Measurements from ENCODE around the gene CHPF2. TPM values are rescaled to one million over a fixed set of nuclear protein-coding genes. Genes with fewer than 3 reads are reported as not detected.

CHPF2 gene
- total and polyA plus RNA-seq, 2 of the 13 experiments (the other 11 are each of a cell fraction or from before 2014, with no cell fraction given) = 15.4 to 21.5 TPM

DNA sequence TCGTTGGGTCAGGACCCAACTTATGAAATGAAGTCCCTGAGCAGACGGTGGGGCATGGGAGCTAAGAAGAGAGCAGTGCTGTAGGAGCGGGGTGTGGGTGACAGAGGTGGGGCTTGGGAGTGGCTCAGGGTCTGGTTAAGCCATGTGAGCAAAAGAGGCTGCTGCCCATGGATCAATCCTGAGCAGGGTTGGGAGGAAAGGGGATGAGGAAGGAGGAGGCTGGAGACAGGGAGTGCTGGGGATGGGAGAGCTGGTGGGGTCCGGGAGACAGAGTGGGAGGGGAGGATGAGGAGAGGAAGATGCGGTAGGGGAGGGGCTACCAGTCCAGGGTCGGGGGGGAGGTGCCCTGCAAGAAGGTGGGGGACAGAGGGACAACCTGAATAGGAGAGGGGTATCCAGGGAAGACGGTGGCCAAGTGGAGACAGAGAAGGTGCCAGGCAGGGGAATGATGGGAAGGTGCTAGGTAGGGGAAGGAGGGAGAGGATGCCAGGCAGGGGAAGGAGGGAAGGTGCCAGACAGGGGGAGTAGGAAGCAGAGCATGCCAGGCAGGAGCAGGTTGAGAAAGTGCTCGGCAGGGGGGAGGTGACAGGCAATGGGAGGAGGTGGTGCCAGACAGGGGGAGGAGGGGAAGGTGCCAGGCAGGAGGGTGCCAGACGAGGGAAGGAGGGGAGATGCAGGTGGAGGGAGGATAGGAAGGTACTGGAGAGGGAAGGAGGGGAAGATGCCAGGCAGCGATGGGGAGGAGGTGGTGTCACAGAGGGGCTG is 43.7 kb downstream of the CHPF2 start:
- Histone ChIP-seq H3K4me1 (ENCODE audit: insufficient read depth, low read length) (peaks cover 18% of the 10 kb centered on the region), H3K27me3 (ENCODE audit: control insufficient read depth in 1 of 2, insufficient read depth in 2 of 2, low read length in 2 of 2) (peaks cover 5 to 70% of the 10 kb centered on the region in 2 experiments), H3K9me3 (ENCODE audit: low read length) (no peaks in the 10 kb centered on the region), H3K27ac (ENCODE audit: extremely low read length, insufficient read depth, low read length) (no peak overlapping the region), H2AFZ (ENCODE audit: low read length) (no peak overlapping the region), H3K4me2 (ENCODE audit: low read depth, low read length) (no peak overlapping the region), H3K4me3 (replicated peaks in 1 of 3; ENCODE audit: insufficient read depth in 1 of 3, low read depth in 2 of 3, low read length in 3 of 3) (no peak overlapping the region), H4K20me1 (ENCODE audit: insufficient read depth, low read length) (no peaks in the 10 kb centered on the region), H3K36me3 (replicated peaks in 1 of 2; ENCODE audit: control insufficient read depth in 1 of 2, insufficient read depth in 2 of 2, low read length in 2 of 2) (no peaks in the 10 kb centered on the region), H3K79me2 (ENCODE audit: insufficient read depth, low read length) (no peaks in the 10 kb centered on the region), H3K9ac (ENCODE audit: insufficient read depth, low read depth, low read length) (no peak overlapping the region)
- WGBS (ENCODE audit: low lambda C conversion rate) = 9% methylated on average over 10 of the region's 10 CpGs
- POLR2A ChIA-PET = no interaction called here
- in situ Hi-C loops (cut with HindIII; ENCODE audit: extremely low pct_ligation_motif_present, low pct_unique_long_range_greater_than_20kb) = no loop called here
- DNase-seq (ENCODE audit: low spot score) (no peak), ATAC-seq (no peak), FAIRE-seq (no peak)
- intact Hi-C loops (cut with micrococcal nuclease; ENCODE audit: unreplicated experiment) = no loop called here
- CTCF ChIA-PET (ENCODE audit: low intra/inter-chr PET ratio, low total read pairs) = no interaction called here
- BruUV-seq (replicated peaks) = no TSS peak
- TF ChIP-seq, protein P1, sequence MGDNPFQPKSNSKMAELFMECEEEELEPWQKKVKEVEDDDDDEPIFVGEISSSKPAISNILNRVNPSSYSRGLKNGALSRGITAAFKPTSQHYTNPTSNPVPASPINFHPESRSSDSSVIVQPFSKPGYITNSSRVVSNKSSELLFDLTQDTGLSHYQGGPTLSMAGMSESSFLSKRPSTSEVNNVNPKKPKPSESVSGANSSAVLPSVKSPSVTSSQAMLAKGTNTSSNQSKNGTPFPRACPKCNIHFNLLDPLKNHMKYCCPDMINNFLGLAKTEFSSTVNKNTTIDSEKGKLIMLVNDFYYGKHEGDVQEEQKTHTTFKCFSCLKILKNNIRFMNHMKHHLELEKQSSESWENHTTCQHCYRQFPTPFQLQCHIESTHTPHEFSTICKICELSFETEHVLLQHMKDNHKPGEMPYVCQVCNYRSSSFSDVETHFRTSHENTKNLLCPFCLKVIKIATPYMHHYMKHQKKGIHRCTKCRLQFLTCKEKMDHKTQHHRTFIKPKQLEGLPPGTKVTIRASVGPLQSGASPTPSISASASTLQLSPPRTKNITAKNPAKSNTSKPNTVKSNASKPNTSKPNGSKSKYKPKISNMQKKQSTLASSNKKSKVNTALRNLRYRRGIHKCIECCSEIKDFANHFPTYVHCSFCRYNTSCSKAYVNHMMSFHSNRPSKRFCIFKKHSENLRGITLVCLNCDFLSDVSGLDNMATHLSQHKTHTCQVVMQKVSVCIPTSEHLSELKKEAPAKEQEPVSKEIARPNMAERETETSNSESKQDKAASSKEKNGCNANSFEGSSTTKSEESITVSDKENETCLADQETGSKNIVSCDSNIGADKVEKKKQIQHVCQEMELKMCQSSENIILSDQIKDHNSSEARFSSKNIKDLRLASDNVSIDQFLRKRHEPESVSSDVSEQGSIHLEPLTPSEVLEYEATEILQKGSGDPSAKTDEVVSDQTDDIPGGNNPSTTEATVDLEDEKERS (CRISPR knock-in tag; IDR thresholded peaks at IDR 0.05) = no peak
- TF ChIP-seq MAFK (conservative IDR thresholded peaks at IDR 0.05 in 1 of 2, IDR thresholded peaks at IDR 0.05 in 1 of 2; ENCODE audit: low read length in 2 of 2) (no peak), ZNF431 (CRISPR knock-in tag; IDR thresholded peaks at IDR 0.05; ENCODE audit: borderline replicate concordance, low read depth) (no peak), KDM5B (CRISPR knock-in tag; IDR thresholded peaks at IDR 0.05; ENCODE audit: borderline replicate concordance) (no peak), ZNF30 (CRISPR knock-in tag; IDR thresholded peaks at IDR 0.05) (no peak), ZNF891 (CRISPR knock-in tag; IDR thresholded peaks at IDR 0.05) (no peak), ZFP82 (CRISPR knock-in tag; IDR thresholded peaks at IDR 0.05; ENCODE audit: borderline replicate concordance) (no peak), ZEB1 (IDR thresholded peaks at IDR 0.05; ENCODE audit: insufficient replicate concordance, low read depth) (no peak)
- TF ChIP-seq, protein P2, sequence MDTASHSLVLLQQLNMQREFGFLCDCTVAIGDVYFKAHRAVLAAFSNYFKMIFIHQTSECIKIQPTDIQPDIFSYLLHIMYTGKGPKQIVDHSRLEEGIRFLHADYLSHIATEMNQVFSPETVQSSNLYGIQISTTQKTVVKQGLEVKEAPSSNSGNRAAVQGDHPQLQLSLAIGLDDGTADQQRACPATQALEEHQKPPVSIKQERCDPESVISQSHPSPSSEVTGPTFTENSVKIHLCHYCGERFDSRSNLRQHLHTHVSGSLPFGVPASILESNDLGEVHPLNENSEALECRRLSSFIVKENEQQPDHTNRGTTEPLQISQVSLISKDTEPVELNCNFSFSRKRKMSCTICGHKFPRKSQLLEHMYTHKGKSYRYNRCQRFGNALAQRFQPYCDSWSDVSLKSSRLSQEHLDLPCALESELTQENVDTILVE (CRISPR knock-in tag; IDR thresholded peaks at IDR 0.05) = no peak
- TF ChIP-seq, protein P3, sequence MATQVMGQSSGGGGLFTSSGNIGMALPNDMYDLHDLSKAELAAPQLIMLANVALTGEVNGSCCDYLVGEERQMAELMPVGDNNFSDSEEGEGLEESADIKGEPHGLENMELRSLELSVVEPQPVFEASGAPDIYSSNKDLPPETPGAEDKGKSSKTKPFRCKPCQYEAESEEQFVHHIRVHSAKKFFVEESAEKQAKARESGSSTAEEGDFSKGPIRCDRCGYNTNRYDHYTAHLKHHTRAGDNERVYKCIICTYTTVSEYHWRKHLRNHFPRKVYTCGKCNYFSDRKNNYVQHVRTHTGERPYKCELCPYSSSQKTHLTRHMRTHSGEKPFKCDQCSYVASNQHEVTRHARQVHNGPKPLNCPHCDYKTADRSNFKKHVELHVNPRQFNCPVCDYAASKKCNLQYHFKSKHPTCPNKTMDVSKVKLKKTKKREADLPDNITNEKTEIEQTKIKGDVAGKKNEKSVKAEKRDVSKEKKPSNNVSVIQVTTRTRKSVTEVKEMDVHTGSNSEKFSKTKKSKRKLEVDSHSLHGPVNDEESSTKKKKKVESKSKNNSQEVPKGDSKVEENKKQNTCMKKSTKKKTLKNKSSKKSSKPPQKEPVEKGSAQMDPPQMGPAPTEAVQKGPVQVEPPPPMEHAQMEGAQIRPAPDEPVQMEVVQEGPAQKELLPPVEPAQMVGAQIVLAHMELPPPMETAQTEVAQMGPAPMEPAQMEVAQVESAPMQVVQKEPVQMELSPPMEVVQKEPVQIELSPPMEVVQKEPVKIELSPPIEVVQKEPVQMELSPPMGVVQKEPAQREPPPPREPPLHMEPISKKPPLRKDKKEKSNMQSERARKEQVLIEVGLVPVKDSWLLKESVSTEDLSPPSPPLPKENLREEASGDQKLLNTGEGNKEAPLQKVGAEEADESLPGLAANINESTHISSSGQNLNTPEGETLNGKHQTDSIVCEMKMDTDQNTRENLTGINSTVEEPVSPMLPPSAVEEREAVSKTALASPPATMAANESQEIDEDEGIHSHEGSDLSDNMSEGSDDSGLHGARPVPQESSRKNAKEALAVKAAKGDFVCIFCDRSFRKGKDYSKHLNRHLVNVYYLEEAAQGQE (IDR thresholded peaks at IDR 0.05; ENCODE audit: borderline replicate concordance in 1 of 2, low read depth in 1 of 2, low read length in 2 of 2) = no peak
- TF ChIP-seq, protein P4, sequence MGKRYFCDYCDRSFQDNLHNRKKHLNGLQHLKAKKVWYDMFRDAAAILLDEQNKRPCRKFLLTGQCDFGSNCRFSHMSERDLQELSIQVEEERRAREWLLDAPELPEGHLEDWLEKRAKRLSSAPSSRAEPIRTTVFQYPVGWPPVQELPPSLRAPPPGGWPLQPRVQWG (CRISPR knock-in tag; IDR thresholded peaks at IDR 0.05; ENCODE audit: borderline replicate concordance, low read depth) = no peak
- TF ChIP-seq, protein P5, sequence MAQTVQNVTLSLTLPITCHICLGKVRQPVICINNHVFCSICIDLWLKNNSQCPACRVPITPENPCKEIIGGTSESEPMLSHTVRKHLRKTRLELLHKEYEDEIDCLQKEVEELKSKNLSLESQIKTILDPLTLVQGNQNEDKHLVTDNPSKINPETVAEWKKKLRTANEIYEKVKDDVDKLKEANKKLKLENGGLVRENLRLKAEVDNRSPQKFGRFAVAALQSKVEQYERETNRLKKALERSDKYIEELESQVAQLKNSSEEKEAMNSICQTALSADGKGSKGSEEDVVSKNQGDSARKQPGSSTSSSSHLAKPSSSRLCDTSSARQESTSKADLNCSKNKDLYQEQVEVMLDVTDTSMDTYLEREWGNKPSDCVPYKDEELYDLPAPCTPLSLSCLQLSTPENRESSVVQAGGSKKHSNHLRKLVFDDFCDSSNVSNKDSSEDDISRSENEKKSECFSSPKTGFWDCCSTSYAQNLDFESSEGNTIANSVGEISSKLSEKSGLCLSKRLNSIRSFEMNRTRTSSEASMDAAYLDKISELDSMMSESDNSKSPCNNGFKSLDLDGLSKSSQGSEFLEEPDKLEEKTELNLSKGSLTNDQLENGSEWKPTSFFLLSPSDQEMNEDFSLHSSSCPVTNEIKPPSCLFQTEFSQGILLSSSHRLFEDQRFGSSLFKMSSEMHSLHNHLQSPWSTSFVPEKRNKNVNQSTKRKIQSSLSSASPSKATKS (CRISPR knock-in tag; IDR thresholded peaks at IDR 0.05) = no peak

Measured in HepG2 (cell line).